SK-N-SH (cell line): ENCODE results near the gene CSNK1G3. TPM values are rescaled to one million over a fixed set of nuclear protein-coding genes. Genes with fewer than 3 reads are reported as not detected.

Experiments used
- CTCF ChIA-PET: fragments of 300-600, 350-600 bp; formaldehyde crosslinking; extraction: SDS; loops from one replicate; lab custom pipeline; 2021; lab: Yijun Ruan, JAX
- POLR2A ChIA-PET: fragments of 350-600 bp; sonication (Branson Sonifier 250); formaldehyde crosslinking; extraction: SDS; loops from one replicate; lab custom pipeline; 2020; ENCODE audit warnings: antibody characterized with exemption, inconsistent platforms; lab: Yijun Ruan, JAX
- DNase-seq: peaks from one replicate; pipeline ENCODE4 v3.0.0; 2012
- H2AFZ ChIP-seq: fragments of 200-600 bp; sonication (generic); 2 replicates; pipeline ENCODE4 v1.8.1; 2016; ENCODE audit warnings: antibody characterized with exemption, mild to moderate bottlenecking, low read depth
- H3F3A ChIP-seq: fragments of 200-600 bp; sonication (generic); replicated peaks from 2 replicates; pipeline ENCODE3; 2016; ENCODE audit warnings: antibody characterized with exemption, mild to moderate bottlenecking; ENCODE audit not compliant: insufficient read depth
- H3K27ac ChIP-seq, 2 experiments: fragments of 200-500 bp in 1 of 2; fragments of 200-600 bp in 1 of 2; sonication (Bioruptor generic) in 1 of 2; sonication (generic), shearing (Covaris generic) in 1 of 2; 2 replicates each; pipeline versions ENCODE4 v1.5.1 to v1.6.1; 2014 to 2016; ENCODE audit warnings: low read depth in 2 of 2, inconsistent platforms in 1 of 2, low read length in 1 of 2, mild to moderate bottlenecking in 1 of 2, mixed read lengths in 1 of 2
- H3K27me3 ChIP-seq: fragments of 200-600 bp; sonication (generic), shearing (Covaris generic); 2 replicates; pipeline ENCODE4 v1.6.1; 2016; ENCODE audit warnings: mixed run types; ENCODE audit not compliant: insufficient read depth
- H3K36me3 ChIP-seq, 2 experiments: fragments of 200-500 bp in 1 of 2; fragments of 200-600 bp in 1 of 2; sonication (Bioruptor generic) in 1 of 2; sonication (generic) in 1 of 2; replicated peaks in 1 of 2; 2 replicates each; pipeline versions ENCODE3 to v1.5.1; 2014 to 2016; ENCODE audit warnings: low read length in 1 of 2, mild to moderate bottlenecking in 1 of 2; ENCODE audit not compliant: insufficient read depth in 2 of 2, control insufficient read depth in 1 of 2
- H3K4me1 ChIP-seq, 2 experiments: fragments of 200-500 bp in 1 of 2; fragments of 200-600 bp in 1 of 2; sonication (Bioruptor generic) in 1 of 2; sonication (generic), shearing (Covaris generic) in 1 of 2; 2 replicates each; pipeline versions ENCODE4 v1.5.1 to v1.6.1; 2014 to 2016; ENCODE audit warnings: low read depth in 1 of 2, low read length in 1 of 2, mixed run types in 1 of 2; ENCODE audit not compliant: insufficient read depth in 2 of 2, control insufficient read depth in 1 of 2
- H3K4me2 ChIP-seq: fragments of 200-600 bp; sonication (generic), shearing (Covaris generic); 2 replicates; pipeline ENCODE4 v1.6.1; 2017; ENCODE audit warnings: mixed run types
- H3K4me3 ChIP-seq, 2 experiments: fragments of 200-500 bp in 1 of 2; fragments of 200-600 bp in 1 of 2; sonication (Bioruptor generic) in 1 of 2; sonication (generic), shearing (Covaris generic) in 1 of 2; 2 replicates each; pipeline versions ENCODE4 v1.5.1 to v1.8.1; 2014 to 2016; ENCODE audit warnings: low read depth in 2 of 2, inconsistent platforms in 1 of 2, low read length in 1 of 2, mild to moderate bottlenecking in 1 of 2, mixed read lengths in 1 of 2, moderate library complexity in 1 of 2
- H3K79me2 ChIP-seq: fragments of 200-600 bp; sonication (generic); 2 replicates; pipeline ENCODE4 v1.8.1; 2017; ENCODE audit warnings: mild to moderate bottlenecking; ENCODE audit not compliant: insufficient read depth
- H3K9ac ChIP-seq: fragments of 200-600 bp; sonication (generic); 2 replicates; pipeline ENCODE4 v1.6.1; 2017; ENCODE audit warnings: mixed run types
- H3K9me2 ChIP-seq: fragments of 200-600 bp; sonication (generic); 2 replicates; pipeline ENCODE4 v1.6.1; 2017; ENCODE audit warnings: mixed run types
- H3K9me3 ChIP-seq: fragments of 200-600 bp; sonication (generic); 2 replicates; pipeline ENCODE4 v1.6.1; 2017; ENCODE audit warnings: mixed run types, mild to moderate bottlenecking, moderate library complexity
- H4K20me1 ChIP-seq: fragments of 200-600 bp; sonication (generic); 2 replicates; pipeline ENCODE4 v1.6.1; 2017; ENCODE audit warnings: mild to moderate bottlenecking, mixed run types; ENCODE audit not compliant: insufficient read depth
- EP300 ChIP-seq, 2 experiments: IDR thresholded peaks; 2 replicates each; pipeline versions ENCODE4 v1.4.0 to v1.6.1; 2012; ENCODE audit warnings: borderline replicate concordance in 1 of 2, low read depth in 1 of 2, low read length in 1 of 2
- GATA2 ChIP-seq: sonication (generic); formaldehyde crosslinking; IDR thresholded peaks from 2 replicates; pipeline ENCODE4 v1.5.0; 2020; ENCODE audit warnings: mild to moderate bottlenecking, missing genetic modification reagents
- NFIC ChIP-seq: IDR thresholded peaks from 2 replicates; pipeline ENCODE4 v1.4.0; 2012; ENCODE audit warnings: borderline replicate concordance
- NRF1 ChIP-seq: IDR thresholded peaks from 2 replicates; pipeline ENCODE4 v1.6.1; 2012; ENCODE audit warnings: low read depth, mild to moderate bottlenecking, low read length
- REST ChIP-seq: IDR thresholded peaks from 2 replicates; pipeline ENCODE4 v1.6.1; 2012; ENCODE audit warnings: mild to moderate bottlenecking, low read depth, low read length, moderate library complexity
- SIN3A ChIP-seq: IDR thresholded peaks from 2 replicates; pipeline ENCODE4 v1.6.1; 2012; ENCODE audit warnings: low read depth, mild to moderate bottlenecking, low read length, moderate library complexity, borderline replicate concordance
- USF1 ChIP-seq: IDR thresholded peaks from 2 replicates; pipeline ENCODE4 v1.4.0; 2012; ENCODE audit warnings: low read depth, borderline replicate concordance
- USF2 ChIP-seq: fragments of 150-350 bp; IDR thresholded peaks from 2 replicates; pipeline ENCODE4 v1.6.1; 2017; ENCODE audit warnings: antibody characterized with exemption, low read length, low read depth, borderline replicate concordance
- YY1 ChIP-seq: IDR thresholded peaks from 2 replicates; pipeline ENCODE4 v1.4.0; 2012; ENCODE audit warnings: low read depth, mild to moderate bottlenecking
- WGBS: methylation state at CpG from one replicate; pipeline ENCODE4 v1.1.6; 2017; ENCODE audit warnings: low lambda C conversion rate; 5-methylcytosine and 5-hydroxymethylcytosine counted together
- polyA plus RNA-seq, 3 experiments: library from polyadenylated mRNA; depleted of rRNA; stranded (reverse); fragments of >200 nt; gene quantifications; 2 replicates each; pipeline ENCODE4 v1.2.3, GENCODE V29; 2012

Gene CSNK1G3
- polyA plus RNA-seq, 1 of the 3 experiments (the other 2 are of a cell fraction) = 13.1 TPM

GRCh38 chr5:123514615-123515355, 2.8 kb downstream of the CSNK1G3 start (continued):
- TF ChIP-seq REST (no peak), YY1 (no peak), SIN3A (no peak), GATA2 (CRISPR knock-in tag) (no peak)

GRCh38 chr5:123515904-123516303, 3.9 kb downstream of the CSNK1G3 start:
- DNase-seq = no peak
- no peaks in the 10 kb centered on the region for H3K27me3 ChIP-seq
- H3K79me2 ChIP-seq = peaks cover 83% of the 10 kb centered on the region
- no peak overlapping the region for H3K27ac ChIP-seq
- H4K20me1 ChIP-seq = peaks cover 47% of the 10 kb centered on the region
- H3K9me3 ChIP-seq = no peaks in the 10 kb centered on the region
- 95% methylated on average over 3 of the region's 3 CpGs for WGBS
- no peak overlapping the region for H3K9ac ChIP-seq
- no peak overlapping the region for H2AFZ ChIP-seq
- POLR2A ChIA-PET = no interaction called here
- peaks cover 6% of the 10 kb centered on the region for H3F3A ChIP-seq
- H3K36me3 ChIP-seq = no peaks in the 10 kb centered on the region
- no peak overlapping the region for H3K4me2 ChIP-seq
- no peaks in the 10 kb centered on the region for H3K9me2 ChIP-seq
- H3K4me3 ChIP-seq = no peak overlapping the region
- peaks cover 0 to 16% of the 10 kb centered on the region in 2 experiments; a peak in 3 of 4 replicates for H3K4me1 ChIP-seq
- TF ChIP-seq EP300 (IDR thresholded peaks at IDR 0.05; ENCODE audit: borderline replicate concordance in 1 of 2, low read depth in 1 of 2, low read length in 1 of 2) (no peak), USF1 (no peak), NFIC (no peak), NRF1 (no peak), USF2 (no peak)
- TF ChIP-seq, all 33 proteins: peak for 0
- CTCF ChIA-PET = interaction anchor here (3.7 kb wide), 1 partner anchor 95 kb away, joined by 17 read pairs; no protein-coding TSS in a partner anchor
